IPS-NIHi7 (cell line): ENCODE results near the gene ERGIC1.
"Not testable (repeated sequence)": the region's sequence is repeated elsewhere in the genome, so short reads cannot be mapped to it uniquely, and the experiment has no call there.

ENCODE experiments used
- DNase-seq: peaks from one replicate; pipeline ENCODE4 v3.0.0; 2012; ENCODE audit warnings: mixed read lengths; ENCODE audit errors: extremely low spot score

ERGIC1 gene

DNA sequence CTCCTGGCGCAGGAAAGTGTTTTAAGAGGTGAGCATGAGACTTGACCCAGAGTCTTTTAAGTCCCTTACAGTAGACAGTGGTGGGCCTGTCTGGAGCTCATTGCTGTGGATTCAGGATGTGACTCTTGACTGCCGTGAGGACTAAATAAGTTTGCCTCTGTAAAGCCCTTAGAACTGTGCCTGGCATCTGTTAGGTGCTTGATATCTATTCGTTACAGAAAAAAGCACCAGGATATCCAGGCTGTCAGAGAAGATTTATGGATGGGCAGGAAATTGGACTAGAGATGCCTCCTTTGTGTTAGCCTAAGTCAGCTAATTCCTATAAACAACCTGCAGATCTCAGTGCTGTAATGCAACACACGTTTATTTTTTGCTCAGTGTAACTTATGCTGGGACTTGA is 12.6 kb downstream of the ERGIC1 start:
- no peak for DNase-seq

DNA sequence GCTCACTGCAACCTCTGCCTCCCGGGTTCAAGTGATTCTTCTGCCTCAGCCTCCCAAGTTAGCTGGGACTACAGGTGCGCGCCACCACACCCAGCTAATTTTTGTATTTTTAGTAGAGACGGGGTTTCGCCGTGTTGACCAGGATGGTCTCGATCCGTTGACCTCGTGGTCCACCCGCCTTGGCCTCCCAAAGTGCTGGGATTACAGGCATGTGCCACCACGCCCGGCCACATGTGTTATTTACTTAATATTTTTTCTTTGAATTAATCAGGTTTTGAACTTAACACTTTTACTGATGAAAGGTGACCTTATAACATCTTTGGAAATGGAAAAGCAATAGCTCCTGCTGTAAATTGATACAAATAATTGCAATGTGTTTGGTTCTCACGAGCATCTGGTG is 13.5 kb downstream of the ERGIC1 start:
- DNase-seq = not testable (repeated sequence)

DNA sequence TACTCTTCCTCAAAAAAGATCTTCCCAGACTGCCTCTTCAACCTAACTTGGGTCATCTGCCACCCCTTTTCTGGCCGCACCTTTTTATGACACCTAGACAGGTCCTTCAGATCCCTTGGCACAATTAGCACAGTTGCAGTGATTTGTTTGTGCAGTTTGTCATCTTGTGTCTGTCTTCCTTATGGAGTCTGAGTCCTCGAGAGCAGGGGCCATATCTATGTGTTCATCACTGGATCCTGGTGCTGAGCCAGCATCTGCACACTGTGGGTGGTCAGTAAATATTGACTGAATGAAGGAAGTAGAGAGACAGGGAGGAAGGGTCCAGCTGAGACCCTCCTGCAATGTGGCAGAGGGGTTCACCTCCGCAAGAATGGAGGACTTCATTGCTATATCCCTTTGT is 14.4 kb downstream of the ERGIC1 start:
- DNase-seq = no peak

DNA sequence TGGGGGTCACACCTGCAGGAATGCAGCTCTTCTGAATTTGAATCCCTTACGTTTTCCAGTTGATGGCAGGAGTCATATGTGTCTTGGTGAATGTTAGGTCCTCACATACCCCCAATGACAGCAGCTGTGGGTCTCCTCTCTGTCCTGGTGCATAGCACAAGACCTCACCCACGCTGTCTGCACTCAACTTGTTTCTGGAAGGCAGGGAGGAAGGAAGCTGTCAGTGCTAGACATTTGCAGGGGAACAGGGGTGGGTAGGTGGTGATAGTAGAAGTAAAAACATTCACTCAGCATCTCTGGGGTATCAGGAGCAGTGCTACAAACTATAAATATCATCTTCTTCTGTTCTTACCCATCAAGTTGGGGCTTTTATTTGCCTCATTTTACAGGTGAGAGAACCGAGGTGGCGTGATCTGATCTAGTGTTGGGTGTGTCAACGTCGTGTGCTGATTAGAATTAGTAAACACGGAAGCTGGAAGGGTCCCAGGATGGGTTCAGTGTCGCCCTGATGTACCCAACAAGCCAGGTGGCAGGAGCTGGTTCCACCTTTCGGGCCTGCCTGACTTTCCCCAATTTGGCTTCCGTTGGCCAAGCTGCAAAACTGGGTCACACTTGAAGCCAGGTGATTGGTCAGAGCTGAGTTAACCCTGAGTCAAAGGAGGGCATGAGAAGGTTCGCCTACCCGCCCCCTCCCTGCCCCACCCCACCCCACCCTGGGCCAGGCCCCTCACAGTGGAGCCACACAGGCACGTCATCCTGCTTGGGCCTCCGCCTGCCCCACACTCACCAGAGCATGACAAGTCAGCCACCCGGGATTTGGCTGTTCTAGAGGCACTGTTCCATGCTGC is 15.8 kb downstream of the ERGIC1 start:
- no peak for DNase-seq

DNA sequence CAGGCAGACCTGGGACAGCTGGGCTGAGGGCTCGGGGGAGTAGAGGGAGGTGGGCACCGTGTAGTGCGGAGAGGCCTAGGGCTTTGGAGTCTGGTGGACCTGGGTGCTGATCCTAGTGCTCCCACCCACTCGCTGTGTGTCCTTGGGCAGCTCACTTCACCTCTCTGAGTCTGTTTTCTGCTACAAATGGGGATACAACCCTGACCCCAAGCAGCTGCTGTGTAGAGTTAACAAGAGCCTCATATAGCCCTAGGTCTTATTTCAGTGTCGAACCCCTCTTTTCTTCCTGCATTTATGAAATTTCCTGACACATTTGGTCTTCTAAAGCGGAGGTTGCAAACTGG is 16.4 kb downstream of the ERGIC1 start:
- DNase-seq = no peak

DNA sequence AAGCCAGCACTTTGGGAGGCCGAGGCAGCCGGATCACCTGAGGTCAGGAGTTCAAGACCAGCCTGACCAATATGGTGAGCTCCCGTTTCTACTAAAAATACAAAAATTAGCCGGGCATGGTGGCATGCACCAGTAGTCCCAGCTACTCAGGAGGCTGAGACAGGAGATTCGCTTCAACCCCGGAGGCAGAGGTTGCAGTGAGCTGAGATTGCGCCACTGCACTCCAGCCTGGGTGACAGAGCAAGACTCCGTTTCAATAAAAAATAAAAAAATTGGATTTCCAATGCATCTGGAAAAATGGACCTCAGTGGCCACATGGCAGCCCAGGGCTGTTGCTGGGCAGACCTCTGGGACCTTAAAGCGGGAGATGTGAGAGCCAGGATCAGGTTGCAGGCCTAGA is 17.2 kb downstream of the ERGIC1 start:
- DNase-seq = not testable (repeated sequence)

DNA sequence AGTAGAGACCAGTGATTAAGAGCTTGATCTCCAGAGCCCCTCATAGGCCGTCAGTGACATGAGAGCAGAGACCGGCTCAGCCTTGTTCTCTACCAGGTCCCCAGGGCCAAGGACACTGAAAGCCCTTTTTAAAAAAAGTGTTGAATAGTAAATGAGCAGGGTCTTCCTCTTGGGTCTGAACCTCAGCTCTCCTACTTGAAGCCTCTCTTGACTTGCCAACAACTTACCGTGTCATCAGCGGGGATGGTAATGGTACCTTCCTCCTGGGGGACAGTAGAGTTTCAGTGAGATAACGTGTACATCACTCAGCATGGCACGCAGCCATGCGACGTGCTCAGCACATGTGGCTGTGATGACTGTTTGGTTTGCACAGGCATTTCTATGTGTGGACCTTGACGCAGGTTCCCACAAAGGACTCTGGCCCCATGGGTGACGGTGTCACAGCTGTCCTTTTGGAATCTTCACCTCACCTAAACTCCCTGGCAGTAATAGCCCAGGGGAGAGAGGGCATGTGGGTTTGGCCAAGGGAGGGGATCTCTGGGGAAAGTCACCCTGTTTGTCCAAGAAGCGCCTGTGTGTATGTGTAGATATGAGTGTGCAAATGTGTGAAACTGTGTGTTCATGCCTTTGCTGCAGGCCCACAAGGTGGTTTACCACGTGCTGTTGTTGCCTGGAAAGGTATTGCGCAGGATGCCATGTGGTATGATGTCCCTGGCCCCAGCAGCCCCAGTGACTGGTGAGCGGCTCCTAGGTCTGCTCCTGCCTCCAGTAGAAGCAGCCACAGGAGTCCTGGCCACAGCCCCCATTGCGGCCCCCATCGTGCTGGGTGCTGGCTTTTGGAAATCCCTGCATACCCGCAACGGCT is 18.7 kb downstream of the ERGIC1 start:
- no peak for DNase-seq

DNA sequence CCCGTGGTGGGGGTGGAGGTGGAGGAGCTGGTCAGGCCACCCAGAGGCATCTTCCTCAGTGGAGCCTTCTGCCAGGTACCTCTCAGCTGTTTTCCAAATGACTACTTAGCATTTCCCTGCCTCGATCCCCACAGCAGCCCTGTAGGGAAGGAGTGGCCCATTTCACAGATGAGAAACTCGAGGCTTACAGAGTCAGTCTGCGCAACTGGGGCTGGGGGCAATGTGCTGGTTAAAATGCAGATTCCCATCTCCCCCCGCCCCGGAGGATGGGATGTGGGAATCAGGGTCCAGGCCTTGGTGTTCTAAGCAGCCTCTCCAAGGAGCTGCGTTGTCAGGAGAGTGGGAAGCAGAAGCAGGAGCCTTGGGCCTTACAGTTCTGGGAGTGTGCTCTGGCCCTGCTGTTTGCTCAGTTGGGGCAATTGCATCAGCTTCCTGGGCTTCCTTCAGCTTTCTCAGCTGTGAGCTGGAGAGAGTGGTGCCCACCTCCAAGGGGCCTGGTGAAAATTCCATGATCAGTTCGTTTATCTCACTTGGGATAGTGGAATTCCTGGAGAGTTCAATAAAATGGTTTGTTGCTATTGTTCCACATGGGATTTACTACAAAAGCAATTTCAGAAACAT is 19.4 kb downstream of the ERGIC1 start:
- DNase-seq = no peak

DNA sequence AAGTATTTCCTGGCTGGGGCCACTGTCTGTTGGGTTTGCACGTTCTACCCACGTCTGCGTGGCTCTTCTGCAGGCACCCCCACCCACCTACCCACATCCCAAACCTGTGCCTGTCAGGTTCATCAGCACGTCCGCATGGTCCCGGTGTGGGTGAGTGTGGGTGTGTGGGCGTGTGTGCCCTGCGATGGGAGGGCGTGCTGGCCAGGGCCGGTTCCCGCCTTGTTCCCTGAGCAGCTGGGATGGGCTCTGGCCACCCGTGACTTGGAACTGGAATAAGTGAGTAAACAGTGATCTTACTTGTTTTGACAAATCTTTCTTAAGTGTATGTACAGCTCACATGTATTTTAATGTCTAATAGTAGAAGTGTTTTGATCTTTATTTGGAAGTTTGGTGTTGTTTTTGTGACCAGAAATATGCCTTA is 20.4 kb downstream of the ERGIC1 start:
- no peak for DNase-seq

DNA sequence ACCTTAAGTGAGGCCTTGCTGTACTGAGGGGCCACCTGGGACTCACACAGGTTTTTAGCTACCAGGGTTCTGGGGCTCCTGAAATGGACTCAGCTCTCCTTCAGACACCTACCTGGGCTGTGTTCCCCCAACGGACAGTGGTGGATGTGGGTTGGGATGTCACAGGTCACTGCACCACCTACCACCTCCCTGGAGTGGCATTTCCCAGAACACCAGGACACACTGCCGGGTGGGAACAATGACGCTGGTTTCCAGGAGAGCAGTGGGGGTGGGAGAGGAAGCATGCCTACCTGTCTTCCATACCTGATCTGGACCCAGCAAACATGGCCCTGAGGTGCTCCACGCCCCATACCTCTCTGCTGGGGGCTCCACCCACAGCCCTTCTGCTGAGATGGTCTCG is 20.9 kb downstream of the ERGIC1 start:
- DNase-seq = no peak

DNA sequence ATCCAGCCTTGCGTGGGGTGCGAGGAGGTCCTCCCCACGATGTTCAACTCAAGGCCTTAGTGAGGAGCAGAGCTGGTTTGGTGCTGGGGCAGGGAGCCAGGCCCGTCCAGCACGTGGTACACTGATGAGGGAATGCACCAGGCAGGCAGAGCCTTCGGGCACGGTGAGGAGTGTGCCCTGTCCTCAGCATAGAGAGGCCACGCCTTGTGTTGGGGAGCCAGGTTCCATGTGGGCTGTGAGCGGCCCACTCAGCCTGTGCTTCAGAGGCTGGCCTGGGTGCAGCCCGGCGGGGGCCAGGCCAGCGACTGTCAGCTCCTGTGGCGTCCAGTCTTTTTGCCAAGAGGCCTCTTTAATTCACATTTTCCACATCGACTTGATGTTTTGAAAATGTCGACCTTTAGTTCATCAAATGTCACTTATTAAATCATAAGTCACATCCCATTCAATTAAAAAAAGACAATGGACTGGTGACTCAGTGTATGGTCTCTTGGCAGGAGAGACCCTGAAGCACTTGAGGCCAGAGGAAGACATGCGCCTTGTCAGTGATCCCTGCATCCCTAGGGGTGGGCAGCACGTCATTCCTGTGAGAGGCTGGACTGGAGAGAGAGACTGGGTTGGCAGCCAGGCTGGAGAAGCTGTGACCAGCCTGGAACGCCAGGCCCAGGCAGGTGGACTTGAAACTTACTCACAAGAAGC is 21.7 kb downstream of the ERGIC1 start:
- DNase-seq = no peak

DNA sequence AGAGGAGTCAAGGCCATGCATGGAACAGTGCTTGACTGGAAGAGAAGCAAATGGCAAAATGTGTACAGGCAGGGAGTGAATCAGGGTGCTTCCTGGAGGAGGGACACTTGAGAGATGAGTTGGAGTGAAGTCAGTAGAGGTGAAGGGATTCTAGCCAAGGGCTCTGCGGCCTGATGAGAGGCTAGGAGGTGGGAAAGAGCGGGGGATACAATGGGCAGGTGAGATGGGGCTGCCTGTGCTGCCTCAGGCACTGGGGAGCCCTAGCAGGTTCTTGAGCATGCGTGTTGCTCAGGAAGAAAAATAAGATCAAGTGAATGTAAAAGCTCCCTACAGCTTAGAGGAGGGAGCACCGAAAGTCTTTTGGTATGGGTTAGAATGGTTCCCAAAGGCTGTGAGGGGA is 22.3 kb downstream of the ERGIC1 start:
- no peak for DNase-seq

DNA sequence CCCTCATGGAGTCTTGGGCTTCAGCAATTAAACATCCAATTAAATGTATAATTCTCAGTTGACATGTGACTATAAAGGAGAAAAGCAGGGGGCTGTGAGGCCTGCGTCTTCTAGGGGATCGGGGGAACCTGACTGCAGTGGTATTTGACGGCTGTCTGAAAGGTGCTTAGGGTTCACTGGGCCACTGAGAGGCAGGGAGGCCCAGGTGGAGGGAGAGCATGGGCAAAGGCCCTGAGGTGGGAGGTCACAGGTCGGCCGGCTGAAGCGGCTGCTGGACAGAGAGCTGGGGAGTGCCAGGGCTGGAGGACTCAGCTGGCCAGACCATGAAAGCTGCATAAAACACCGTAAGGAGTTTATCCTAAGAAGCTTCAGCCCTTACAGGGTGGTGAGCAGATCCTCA is 23.9 kb downstream of the ERGIC1 start:
- DNase-seq = no peak

DNA sequence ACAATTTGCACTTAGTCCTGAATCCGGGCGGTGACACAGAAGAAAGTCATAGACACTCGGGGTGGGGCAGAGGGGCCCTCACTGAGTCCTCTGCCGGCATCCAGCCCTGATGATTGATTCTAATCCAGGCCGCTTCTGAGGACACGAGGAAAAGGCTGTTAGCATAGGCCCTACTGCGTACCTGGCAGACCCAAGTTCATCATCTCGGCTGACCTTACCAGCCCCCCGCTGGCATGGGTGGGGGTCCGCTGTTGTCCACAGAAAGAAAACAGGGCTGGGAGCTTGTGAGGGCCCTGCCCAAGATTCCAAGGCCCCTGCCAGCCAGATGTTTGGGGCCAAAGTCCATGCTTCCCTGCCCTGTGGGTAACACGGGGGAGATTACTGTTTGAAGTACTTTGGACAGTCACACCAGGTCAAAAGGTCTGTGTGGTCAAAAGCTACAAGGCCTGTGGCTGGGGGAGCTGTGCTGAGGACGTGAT is 24.5 kb downstream of the ERGIC1 start:
- no peak for DNase-seq

DNA sequence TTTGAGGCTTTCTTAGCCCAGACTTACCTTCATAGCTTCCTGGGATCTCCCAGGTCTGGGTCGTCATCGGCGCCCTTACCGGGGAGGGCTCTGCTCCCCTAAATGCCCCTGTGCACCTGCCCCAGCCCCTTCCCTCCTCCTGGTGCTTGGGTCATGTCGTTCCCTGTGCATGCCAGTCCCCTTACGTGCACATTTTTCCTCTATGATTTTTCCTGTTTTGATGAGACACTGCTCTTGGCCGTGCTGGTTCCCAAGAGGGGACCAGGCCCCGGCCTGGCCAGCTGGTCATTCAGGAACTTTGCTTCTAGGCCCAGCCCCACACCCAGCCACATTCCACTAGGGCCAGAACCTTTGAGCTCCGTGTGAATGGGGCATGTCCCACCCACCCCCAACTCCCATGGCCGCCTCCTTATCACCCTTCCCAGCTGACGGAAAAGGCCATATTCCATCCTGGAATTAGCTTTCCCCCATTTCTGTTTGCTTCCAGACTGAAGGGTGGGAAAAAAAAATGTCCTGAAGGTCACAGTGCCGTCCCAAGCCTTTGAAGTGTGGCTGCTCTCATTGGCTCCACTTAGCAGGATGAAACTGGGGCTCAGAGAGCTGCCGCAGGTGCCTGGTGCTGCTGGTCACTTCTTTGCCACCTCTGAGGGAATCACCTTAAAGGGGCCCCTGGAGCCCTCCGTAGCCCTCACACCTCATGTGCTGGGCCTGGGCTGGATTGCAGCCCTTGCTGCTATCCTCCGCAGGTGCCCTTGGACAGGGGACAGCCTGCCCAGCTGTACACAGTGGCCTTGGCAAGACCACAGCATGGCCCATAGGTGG is 25.1 kb downstream of the ERGIC1 start:
- no peak for DNase-seq

DNA sequence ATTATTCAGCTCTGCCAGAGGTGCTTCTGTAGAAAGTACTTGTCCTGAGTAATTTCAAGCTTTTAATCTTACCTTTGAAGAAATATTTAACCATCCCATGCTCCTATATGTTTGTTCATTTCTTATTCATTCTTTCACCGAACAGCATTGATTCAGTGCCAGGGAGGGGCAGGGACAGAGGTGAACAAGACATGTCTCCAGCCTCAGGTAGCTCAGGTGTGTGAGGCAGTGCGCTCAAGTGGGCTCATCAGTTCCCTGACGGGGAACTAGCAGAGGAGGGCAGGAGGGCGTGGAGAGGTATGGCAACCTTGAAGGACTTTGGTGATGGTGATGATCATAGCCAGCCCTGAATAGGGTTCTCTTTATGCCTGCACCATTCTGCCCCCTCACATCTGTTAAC is 25.9 kb downstream of the ERGIC1 start:
- DNase-seq = no peak

DNA sequence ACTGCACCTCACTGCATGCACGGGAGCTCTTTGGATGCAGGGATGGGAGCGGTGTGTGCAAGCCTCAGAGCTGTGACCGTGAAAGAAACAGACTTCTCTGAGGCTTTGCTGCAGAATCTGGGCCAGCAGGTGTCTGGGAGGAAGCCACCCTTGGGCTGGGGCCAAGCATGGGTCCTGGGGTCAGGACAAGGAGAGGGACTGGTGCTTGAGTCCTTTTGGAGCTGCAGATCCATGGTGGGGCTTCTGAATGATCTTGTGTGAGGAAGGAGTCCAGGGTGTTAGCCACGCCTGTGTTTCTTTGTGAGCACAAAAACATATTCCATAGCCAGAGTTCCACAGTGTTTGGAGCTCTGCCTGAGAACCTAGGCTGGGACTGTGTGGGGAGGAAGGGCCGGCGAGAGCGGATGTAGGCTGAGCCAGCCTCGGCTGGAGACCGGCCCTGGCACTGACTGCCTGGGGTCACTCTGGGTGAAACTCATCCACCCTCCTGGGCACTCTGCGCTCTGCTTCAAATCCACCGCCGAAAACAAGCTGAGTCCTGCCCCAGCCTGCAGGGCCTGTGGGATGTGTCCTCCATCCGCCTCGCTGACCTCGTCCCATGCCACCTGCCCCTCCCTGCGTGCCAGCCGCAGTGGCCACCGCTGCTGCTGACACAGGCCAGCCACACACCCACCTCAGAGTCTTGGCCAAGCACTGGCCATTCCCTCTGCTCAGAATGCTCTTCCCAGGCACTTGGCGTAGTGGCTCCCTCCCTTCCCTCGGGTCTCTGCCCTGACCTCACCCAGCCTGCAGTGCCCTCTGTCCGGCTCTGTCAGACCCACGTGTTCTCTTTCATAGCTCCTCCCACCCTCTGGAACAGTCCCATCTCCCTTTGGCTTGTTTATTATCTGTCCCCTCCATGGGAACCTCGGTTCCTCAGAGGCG is 26.7 kb downstream of the ERGIC1 start:
- DNase-seq = no peak

DNA sequence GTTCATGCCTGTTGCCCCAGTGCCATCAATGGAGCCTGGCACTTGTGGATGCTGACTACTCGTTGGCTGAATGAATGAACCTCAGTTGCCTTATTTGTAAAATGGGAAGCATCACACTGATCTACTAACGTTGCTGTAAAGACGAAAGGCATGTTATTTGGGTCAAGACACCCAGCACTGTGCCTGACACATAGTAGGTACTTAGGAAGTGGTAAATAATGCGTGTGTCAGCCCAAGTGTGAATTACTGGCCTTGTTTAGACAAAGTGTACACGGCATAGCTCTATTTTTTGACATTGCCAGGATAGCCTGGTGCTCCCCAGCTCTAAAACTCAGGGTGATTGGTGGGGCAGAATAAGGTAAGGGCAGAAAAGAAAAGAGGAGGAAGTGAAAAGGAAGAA is 27.4 kb downstream of the ERGIC1 start:
- no peak for DNase-seq

DNA sequence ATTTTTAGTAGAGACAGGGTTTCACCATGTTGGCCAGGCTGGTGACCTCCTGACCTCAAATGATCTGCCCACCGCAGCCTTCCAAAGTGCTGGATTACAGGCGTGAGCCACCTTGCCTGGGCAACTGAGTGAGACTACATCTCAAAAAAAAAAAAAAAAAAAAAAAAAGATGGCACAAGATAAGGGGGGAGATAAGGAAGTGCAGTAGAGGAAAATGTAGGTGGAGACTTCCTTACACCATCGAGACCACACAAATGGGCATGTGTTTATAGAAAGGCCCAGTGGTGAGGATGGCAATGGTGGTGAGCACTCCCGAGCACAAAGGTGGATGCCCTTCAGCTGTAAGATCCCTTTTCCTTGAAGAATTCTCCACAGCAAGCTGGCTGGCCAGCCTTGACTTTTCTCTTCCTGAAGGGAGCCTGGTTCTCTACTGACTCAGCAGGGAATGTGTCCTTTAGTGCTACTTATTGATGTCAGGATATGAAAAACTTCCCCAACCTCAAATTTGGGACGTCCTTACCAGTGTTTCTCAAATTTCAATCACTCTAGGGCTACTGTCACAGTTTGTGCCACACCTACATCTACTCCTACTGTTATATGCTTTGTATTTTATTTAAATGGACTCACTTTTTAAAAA is 28.2 kb downstream of the ERGIC1 start:
- DNase-seq = no peak
